DND-41 (cell line): ENCODE results near the gene COMMD9.

Experiments
- EZH2 ChIP-seq: IDR thresholded peaks from 3 replicates; pipeline ENCODE4 v1.6.1; 2012; ENCODE audit warnings: borderline replicate concordance, low read depth, mild to moderate bottlenecking, moderate library complexity, low read length, inconsistent platforms; ENCODE audit not compliant: severe bottlenecking
- TF ChIP-seq, protein P1 (sequence below): IDR thresholded peaks from 2 replicates; pipeline ENCODE4 v1.5.1; 2012; ENCODE audit warnings: borderline replicate concordance, low read length, moderate library complexity, mild to moderate bottlenecking; ENCODE audit not compliant: poor library complexity, severe bottlenecking; ENCODE audit errors: extremely low read depth

DNA sequence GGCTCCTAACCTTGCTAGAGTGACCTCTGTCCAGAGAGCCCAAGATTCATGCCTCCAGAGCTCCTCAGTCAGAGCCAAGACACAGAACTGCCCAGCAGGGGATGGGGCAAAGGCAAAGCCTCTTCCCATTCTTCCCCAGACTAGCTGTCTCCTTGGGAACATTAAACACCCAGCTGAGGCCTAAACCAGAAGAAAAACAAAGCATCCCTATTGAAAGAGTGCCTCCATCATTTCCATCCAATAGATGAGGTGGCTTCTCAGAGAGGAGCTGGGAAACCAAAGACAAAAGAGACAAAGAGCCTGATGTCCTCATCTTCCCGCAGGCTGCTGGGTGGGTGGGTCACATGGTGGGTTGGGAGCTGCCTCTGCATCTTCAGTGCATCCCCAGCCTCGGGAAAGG, 37.4 kb downstream of the COMMD9 start:
- TF ChIP-seq, protein P1, sequence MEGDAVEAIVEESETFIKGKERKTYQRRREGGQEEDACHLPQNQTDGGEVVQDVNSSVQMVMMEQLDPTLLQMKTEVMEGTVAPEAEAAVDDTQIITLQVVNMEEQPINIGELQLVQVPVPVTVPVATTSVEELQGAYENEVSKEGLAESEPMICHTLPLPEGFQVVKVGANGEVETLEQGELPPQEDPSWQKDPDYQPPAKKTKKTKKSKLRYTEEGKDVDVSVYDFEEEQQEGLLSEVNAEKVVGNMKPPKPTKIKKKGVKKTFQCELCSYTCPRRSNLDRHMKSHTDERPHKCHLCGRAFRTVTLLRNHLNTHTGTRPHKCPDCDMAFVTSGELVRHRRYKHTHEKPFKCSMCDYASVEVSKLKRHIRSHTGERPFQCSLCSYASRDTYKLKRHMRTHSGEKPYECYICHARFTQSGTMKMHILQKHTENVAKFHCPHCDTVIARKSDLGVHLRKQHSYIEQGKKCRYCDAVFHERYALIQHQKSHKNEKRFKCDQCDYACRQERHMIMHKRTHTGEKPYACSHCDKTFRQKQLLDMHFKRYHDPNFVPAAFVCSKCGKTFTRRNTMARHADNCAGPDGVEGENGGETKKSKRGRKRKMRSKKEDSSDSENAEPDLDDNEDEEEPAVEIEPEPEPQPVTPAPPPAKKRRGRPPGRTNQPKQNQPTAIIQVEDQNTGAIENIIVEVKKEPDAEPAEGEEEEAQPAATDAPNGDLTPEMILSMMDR = no peak
- no peak for TF ChIP-seq EZH2
